ENCODE data around the gene ARFGEF2. TPM values are rescaled to one million over a fixed set of nuclear protein-coding genes. Genes with fewer than 3 reads are reported as not detected.
"Not testable (repeated sequence)": the region's sequence is repeated elsewhere in the genome, so short reads cannot be mapped to it uniquely, and the experiment has no call there.

The ARFGEF2 gene
- total and polyA plus RNA-seq, 3 donors from 2014 or later = 47.8 to 57.0 (median 52.6) TPM

DNA sequence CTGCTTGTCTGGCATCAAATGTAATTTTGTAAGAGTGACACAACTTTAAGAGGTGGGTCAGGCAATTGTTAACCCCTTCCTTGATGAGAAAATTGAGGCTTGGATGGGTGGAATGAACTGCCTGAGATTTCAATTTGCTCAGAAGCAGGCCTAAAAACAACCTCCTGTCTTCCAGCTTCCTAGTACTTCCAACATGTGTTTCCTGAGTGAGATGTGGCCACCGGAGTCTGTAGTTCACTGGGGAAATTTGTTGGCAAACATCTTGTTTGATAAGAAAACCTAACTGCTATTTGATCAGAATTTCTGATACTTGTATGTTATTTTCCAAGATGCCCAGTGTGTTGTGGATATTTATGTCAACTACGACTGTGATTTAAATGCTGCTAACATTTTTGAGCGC lies 51.3 kb downstream of the ARFGEF2 start:
- Histone ChIP-seq H3K4me1 (no peaks in the 10 kb centered on the region), H3K36me3 (ENCODE audit: low read depth, missing control alignments) (no peaks in the 10 kb centered on the region), H3K27me3 (no peaks in the 10 kb centered on the region), H3K9me3 (no peaks in the 10 kb centered on the region), H3K4me3 (no peak overlapping the region), H3K27ac (no peak overlapping the region)
- no peak for TF ChIP-seq POLR2A (IDR thresholded peaks at IDR 0.05)
- TF ChIP-seq, protein P1, sequence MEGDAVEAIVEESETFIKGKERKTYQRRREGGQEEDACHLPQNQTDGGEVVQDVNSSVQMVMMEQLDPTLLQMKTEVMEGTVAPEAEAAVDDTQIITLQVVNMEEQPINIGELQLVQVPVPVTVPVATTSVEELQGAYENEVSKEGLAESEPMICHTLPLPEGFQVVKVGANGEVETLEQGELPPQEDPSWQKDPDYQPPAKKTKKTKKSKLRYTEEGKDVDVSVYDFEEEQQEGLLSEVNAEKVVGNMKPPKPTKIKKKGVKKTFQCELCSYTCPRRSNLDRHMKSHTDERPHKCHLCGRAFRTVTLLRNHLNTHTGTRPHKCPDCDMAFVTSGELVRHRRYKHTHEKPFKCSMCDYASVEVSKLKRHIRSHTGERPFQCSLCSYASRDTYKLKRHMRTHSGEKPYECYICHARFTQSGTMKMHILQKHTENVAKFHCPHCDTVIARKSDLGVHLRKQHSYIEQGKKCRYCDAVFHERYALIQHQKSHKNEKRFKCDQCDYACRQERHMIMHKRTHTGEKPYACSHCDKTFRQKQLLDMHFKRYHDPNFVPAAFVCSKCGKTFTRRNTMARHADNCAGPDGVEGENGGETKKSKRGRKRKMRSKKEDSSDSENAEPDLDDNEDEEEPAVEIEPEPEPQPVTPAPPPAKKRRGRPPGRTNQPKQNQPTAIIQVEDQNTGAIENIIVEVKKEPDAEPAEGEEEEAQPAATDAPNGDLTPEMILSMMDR (IDR thresholded peaks at IDR 0.05) = no peak
- 88 to 92% methylated on average over 3 of the region's 3 CpGs for WGBS, 2 donors
- intact Hi-C loops (cut with DNase I; ENCODE audit: low total_unique reads) = no loop called here
- DNase-seq = no peak

DNA sequence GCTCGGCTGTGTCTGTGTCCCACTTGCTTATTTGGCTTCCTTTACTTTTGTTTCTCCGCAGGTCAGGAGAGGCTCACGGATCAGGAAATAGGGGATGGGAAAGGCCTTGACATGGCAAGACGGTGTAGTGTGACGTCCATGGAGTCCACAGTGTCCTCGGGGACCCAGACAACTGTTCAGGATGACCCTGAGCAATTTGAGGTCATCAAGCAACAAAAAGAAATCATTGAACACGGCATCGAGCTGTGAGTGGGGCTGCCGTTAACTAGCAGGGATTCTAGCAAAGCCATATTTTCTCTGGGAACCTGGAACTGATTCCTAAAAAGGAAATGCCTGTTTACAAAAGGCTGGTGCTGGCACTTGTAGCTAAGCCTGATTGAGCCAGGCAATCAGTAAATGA lies 54.4 kb downstream of the ARFGEF2 start:
- Histone ChIP-seq H3K4me3 (no peak overlapping the region), H3K27ac (no peak overlapping the region), H3K36me3 (ENCODE audit: low read depth, missing control alignments) (no peaks in the 10 kb centered on the region), H3K27me3 (no peaks in the 10 kb centered on the region), H3K4me1 (no peaks in the 10 kb centered on the region), H3K9me3 (no peaks in the 10 kb centered on the region)
- no peak for DNase-seq
- WGBS, 2 donors = 68 to 75% methylated on average over 9 of the region's 9 CpGs
- intact Hi-C loops (cut with DNase I; ENCODE audit: low total_unique reads) = no loop called here
- TF ChIP-seq, protein P1 (IDR thresholded peaks at IDR 0.05) = no peak
- TF ChIP-seq POLR2A (IDR thresholded peaks at IDR 0.05) = no peak

DNA sequence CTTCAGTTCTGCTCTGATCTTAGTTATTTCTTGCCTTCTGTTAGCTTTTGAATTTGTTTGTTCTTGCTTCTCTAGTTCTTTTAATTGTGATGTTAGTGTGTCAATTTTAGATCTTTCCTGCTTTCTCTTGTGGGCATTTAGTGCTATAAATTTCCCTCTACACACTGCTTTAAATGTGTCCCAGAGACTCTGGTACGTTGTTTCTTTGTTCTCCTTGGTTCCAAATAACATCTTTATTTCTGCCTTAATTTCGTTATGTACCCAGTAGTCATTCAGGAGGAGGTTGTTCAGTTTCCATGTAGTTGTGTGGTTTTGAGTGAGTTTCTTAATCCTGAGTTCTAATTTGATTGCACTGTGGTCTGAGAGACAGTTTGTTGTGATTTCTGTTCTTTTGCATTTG lies 58.5 kb downstream of the ARFGEF2 start:
- H3K27ac ChIP-seq; H3K36me3 ChIP-seq (ENCODE audit: low read depth, missing control alignments); H3K27me3 ChIP-seq; H3K4me1 ChIP-seq; H3K4me3 ChIP-seq; DNase-seq; intact Hi-C loops (cut with DNase I; ENCODE audit: low total_unique reads); H3K9me3 ChIP-seq: not testable (repeated sequence)
- WGBS, 2 donors = 94 to 96% methylated on average over 2 of the region's 2 CpGs

DNA sequence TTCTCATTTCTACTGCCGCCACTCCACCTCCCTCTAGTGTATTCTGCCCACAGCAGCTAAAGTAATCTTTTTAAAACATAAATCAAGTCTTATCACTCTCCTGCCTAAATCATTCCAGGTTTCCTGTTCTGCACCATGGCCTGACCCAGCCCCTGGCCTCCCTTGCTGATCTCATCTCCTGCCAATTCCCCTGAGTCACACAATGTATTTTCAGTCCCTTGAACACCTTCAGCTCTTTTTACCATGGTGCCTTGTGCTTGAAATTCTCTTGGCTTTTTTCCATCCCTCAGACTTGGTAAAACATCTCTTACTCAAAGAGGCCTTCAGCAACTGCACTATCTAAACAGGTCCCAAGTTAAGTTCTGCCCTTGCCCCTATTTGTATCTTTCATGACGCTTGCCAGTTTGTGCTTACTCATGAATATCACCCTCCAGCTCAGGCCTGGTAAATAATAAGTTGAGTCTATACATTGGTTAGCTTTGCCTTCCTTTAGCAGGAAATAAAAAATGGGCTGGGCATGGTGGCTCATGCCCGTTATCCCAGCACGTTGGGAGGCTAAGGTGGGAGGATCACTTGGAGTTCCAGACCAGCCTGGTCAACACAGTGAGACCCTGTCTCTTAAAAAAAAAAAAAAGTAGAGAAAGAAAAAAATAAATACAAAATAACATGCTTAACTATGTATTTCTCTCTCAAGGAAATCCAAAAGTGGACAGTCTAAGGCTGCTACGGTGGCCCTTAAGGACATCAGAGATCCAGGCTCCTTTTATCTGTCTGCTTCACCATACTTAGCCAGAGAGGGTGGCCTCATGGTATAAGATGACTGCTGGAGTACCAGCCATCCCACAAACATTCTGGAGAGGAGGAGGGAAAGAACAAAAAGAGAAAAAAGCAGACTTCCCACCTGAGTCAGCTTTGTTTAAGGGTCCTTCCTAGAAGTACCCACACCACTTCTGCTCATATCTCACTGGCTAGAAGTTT lies 62.2 kb downstream of the ARFGEF2 start:
- H3K27ac ChIP-seq = no peak overlapping the region
- no peaks in the 10 kb centered on the region for H3K36me3 ChIP-seq (ENCODE audit: low read depth, missing control alignments)
- H3K4me3 ChIP-seq = no peak overlapping the region
- no peaks in the 10 kb centered on the region for H3K9me3 ChIP-seq
- intact Hi-C loops (cut with DNase I; ENCODE audit: low total_unique reads) = no loop called here
- TF ChIP-seq, protein P1 (IDR thresholded peaks at IDR 0.05) = no peak
- 79 to 85% methylated on average over 5 of the region's 5 CpGs for WGBS, 2 donors
- DNase-seq = no peak
- no peaks in the 10 kb centered on the region for H3K27me3 ChIP-seq
- H3K4me1 ChIP-seq = no peaks in the 10 kb centered on the region

DNA sequence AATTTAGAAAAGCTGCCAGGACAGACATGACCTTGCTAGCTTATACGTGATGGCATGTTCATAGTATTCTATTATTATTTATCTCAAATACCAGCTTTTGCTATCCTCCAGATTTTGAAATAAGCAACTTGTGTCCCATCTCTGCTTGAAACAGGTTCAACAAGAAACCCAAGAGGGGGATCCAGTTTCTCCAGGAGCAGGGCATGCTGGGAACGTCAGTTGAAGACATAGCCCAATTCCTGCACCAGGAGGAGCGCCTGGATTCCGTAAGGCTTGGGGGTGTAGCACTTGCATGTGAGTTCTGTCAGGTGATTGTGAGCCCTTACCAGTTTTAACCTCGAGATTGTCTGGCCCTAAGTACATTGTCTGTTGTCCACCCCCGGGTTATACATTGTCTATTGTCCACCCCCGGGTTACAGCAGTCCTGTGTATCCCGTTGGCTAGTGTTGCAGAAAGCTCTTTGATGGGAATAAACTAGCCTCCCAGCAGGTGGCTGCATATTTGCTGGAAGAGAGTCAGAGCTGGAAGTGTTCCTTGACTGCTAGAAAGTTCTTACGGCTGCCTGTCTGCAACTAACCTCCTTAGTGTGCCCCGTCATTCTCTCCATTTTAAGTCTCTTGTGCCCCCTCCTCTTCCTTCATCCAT lies 63.2 kb downstream of the ARFGEF2 start:
- no peaks in the 10 kb centered on the region for H3K36me3 ChIP-seq (ENCODE audit: low read depth, missing control alignments)
- H3K4me3 ChIP-seq = no peak overlapping the region
- no peaks in the 10 kb centered on the region for H3K27me3 ChIP-seq
- no peak for DNase-seq
- H3K9me3 ChIP-seq = no peaks in the 10 kb centered on the region
- intact Hi-C loops (cut with DNase I; ENCODE audit: low total_unique reads) = no loop called here
- H3K27ac ChIP-seq = no peak overlapping the region
- no peak for TF ChIP-seq POLR2A (IDR thresholded peaks at IDR 0.05)
- TF ChIP-seq, protein P1 (IDR thresholded peaks at IDR 0.05) = no peak
- no peaks in the 10 kb centered on the region for H3K4me1 ChIP-seq
- WGBS, 2 donors = 76 to 79% methylated on average over 10 of the region's 10 CpGs
